ENCODE results near the gene C17orf50.

The C17orf50 gene

DNA sequence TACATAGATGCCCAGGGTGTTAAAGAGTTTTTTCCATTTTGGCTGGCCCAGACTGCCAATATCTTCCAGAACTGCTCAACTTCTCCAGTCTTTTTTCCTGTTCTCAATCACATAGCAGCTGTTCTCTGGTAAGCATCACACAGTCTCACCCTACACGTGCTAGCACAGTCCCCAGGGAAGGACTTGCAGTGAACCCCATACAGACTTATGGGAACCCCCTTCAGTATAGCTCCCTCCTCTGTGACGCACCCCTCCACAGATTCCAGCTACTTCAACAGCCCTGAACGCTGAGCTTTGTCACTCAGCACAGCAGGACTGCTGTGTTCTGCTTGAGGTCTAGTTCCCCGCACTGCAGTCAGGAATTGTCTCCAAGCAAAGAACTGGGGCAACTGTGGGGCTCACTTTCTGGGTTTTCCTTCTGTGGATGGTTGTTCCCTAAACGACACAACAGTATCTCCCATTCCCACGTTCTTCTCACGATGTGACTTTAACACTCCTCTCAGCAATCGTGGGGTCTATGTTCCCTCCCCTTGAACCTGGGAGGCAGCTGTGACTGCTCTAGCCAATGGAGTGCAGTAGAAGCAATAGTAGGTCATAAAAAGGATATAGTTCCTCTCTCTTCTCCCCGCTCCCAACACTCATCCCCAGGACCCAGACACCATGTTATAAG, 31.1 kb downstream of the C17orf50 start:
- DNase-seq = no peak

DNA sequence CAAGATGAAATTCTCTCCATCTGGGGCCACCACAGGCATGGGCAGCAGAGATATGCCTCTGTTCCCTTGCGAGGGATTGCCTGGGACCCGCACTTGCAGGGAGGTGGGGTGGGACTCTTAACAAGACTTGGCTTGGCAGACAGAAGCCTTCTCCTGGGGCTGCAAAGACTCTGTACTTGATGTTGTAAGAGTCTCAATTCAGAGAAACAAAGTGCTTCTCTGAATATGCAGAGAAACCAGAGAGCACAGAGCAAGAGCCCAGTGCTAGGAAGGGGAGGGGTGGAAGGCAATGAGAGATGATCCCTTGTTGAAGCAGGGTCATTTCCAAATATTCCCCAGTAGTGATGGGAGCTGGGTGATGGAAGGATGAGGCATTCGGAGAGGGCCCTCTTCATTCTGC, 32.6 kb downstream of the C17orf50 start:
- no peak for DNase-seq

DNA sequence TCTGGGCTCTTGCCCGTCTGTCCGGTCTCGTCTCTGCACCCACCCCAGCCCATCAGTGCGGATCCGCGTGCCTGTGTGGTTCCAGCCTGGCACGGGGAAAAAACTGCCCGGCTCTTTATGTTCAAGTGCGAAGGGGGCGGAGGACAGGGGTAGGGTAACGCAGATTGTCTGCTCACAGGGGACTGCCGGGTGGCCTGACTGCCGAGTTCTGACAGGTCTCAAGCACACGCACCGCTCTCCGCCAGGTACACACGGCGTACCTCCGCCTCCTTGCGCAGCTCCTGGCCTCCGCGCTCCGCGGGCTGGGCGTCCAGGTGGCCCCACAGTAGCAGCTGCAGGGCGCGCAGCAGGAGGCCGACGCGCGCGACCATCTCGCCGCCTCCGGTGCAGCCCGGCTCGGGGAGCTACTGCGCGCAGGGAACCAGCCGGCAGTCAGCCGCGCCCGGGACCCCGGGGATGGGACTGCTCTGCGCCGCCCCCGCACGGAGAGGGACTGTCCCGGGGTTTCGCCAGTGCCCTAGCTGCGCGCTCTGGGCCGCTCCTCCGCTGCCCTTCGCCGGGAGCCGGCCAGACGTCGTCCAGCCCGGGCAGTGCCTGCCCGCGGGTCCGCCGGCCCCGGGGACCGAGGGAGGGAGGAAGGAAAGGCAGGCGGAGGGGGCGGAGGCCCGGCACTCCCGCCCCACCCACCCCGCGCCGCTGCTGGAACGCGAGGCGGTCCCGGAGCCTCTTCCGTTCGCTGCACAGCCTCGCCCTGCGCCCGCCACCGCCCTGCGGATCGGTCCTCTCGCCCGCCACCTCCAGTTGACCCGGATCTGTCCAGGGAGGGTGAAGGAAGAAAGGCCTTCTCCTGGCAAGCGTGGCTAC, 34.6 kb downstream of the C17orf50 start, which contains the start of gene MMP28:
TSS of gene MMP28 (minus strand) at position 635 of the 864 bp plus-strand sequence. CDS start at position 371, 264 bp downstream.
- DNase-seq = no peak

DNA sequence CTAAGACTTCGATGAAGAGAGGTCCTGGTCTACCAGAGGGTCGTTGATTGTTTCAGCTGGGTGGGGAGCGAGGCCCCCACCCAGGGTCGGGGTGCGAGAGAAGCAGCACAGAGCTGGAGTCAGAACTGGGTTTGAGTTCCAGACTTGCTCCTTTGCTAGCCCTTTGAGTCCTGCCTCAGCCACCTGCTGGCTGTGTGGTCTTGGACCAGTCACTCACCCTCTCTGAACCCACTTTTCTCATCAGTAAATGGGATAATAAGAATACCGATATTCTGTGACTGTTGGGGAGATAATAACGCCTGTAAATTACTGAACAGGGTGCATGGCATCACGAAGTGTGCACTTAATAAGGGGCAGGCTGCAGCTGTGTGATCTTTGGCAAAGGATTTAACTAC, 35.2 kb downstream of the C17orf50 start:
- no peak for DNase-seq

DNA sequence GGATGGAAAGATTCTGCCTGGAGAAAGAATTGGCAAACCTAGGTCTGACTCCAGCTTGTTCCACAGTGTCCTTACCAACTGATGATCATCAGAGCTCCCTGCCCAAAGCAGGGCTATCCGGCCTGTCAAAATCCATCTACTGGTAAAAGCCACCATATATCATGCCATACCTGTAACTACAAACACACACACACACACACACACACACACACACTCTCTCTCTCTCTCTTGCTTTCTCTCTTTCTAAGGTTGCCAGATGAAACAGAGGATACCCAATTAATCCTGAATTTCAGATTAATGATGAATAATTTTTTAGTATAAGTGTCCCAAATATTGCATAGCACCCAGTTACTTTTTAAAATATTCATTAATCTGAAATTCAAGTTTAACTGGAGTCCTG, 36.3 kb downstream of the C17orf50 start:
- DNase-seq = no peak

DNA sequence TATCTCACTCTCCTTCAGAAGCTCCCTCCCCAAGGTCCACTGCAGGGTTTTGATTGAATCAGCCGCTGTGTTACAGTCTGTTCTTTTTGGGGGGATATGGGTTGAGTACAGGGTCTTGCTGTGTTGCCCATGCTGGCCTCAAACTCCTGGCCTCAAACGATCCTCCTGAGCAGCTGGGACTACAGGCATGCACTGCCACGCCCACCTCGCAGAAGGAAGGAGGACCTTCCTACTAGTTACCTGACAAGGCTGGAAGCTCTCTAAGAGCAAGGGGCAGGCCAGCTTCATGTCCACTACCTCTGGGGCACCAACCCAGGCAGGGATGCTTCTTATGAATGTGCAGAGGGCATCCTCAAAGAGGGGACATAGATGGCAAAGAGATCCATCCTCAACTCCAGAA, 36.7 kb downstream of the C17orf50 start:
- no peak for DNase-seq

DNA sequence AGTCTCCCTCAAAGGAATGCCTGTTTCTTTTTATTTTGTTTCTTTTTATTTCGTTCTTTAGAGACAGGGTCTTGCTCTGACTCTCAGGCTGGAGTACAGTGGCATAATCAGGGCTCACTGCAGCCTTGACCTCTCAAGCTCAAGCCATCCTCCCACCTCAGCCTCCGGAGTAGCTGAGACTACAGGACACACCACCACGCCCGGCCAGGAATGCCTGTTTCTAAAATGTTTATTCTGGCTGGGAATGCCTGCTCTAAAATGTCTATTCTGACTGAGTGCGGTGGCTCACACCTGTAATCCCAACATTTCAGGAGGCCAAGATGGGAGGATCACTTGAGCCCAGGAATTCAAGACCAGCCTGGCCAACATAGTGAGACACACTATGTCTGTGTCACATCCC, 37.2 kb downstream of the C17orf50 start:
- no peak for DNase-seq

DNA sequence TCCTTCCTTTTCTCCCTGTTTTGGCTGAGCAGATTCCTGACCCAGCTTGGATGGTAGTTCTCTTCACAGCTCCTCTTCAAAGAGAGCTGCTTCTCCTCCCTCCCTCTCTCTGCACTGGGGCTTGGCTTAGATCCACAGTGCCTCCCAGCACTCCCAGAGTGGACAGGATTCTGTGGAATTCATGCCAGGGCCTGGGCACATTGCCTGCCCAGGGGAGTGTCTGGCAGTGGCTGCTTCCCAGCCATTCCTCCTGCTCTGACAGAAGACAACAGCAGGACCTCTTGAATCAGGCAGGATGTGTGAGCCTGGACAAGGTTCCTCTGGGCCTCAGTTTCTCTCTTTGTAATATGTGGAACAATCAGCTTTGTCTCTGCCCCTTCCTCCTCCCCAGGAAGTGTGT, 39.3 kb downstream of the C17orf50 start:
- DNase-seq = no peak

DNA sequence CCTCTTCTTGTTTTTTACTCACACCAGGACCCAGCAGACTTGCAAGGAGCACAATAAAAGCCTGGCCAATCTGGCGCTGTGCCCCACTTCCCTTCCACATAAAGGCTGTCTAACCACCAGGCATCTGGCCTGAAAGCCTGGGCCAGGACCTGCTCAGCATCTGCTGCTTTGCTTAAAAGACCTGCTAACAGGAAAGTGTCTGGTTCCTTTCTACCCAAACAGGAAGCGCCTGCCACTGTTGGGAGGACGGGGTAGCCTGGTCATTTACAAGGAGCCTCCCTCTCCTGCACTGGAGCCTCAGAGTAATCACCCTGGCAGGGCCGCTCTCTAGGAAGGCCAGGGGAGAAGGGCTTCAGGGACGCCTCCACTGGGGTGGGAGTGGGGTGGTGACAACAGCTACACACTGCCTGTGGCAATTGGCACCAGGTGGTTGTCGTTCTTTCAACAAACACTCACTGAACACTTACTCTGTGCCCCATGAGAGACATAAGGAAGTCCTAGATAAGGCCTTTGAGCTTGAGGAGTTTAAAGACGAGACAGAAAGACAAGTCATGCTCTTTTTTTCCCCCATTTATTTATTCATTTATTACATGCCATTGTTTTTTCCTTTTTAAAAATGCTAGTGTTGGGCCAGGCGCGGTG, 41.0 kb downstream of the C17orf50 start:
- peak; percentile 85 for DNase-seq

DNA sequence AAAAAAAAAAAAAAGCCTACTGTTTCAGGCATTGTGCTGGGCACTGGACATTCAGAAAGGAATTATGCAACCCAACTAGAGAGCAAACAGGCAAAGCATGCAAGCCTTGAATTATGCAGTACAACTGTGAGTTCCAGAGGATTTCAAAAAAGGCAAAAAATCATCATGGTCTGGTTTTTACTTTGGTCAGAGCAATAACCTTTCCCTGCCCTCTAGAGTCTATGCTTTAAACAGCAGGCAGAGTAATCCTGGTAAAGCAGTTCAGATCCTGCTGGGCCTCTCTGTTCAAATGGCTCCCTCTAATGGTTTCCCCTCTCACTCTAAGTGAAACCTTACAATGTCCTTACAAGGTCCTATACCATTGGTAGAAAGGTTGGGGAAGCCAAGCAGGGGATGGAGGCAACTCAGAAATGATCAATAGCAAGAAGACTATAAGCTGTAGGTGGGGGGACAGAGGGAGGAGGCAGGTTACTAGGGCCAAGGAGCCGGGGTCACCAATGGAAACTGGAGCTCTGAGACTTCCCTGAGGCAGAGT, 44.0 kb downstream of the C17orf50 start:
- DNase-seq = peak; percentile 86

DNA sequence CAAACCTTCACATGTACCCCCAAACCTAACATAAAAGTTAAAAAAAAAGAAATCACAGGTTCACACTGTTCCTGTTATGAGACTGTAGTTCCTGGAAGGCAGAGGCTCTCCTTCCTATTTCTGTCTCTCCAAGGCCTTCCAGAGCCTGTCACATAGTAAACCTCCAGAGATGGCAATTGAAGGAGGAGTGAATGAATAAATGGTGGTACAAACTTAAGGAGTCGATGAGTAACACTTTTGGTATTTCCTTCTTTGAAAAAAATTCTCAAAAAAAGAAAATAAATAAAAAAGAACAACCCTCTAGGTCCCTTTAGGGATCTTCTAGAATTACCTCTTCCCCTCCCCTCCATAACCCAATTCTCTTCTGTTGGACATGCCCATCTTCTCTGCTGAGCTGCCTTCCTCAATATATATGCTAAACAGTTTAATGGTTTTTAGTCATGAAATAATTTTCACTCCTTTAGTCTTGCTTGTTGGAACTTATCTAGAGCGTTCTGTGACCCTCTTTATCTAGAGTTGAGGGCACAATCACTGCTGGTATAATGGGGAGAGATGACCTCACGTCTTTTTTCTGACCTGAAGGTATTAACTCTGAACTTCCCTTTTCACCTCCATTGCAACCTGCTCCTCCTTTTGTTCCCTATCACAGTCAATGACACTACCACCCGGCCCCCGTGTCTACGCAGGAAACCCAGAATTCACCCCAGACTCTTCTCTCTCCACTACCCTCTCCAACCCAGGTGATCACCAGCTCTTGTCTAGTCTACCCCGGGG, 46.9 kb downstream of the C17orf50 start:
- no peak for DNase-seq

DNA sequence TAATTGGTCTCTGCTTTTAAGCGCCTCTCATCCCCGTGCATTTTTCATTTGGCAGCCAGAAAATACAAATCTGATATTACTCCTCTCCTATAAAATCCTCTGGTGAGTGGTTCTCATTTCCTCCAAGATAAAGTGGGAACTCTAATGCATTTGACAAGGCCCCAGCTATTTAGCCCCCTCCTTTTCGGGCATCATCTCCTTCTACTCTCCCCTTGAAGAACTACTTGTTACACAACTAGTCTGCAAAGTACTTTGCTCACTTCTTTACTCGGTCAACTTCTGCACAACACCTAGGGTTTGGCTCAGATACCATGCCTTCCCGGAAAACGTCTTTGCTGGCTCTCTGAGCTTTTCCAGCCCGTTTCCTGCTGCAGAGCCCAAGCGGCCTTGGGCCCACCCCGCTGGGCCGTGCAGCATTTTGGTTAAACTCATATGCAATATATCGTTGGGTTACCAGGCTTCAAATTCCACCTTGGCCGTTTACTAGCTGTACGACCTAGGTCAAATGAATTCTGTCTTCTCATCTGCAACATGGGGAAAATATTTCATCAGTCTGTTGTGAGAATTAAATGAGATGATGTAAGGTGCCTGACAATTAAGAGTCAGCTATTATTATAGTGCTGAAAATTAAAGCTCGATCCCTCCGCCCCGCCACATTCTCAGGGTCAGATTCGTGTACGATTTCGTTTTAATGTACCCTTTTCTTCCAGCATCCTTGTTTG, 47.7 kb downstream of the C17orf50 start:
- no peak for DNase-seq

DNA sequence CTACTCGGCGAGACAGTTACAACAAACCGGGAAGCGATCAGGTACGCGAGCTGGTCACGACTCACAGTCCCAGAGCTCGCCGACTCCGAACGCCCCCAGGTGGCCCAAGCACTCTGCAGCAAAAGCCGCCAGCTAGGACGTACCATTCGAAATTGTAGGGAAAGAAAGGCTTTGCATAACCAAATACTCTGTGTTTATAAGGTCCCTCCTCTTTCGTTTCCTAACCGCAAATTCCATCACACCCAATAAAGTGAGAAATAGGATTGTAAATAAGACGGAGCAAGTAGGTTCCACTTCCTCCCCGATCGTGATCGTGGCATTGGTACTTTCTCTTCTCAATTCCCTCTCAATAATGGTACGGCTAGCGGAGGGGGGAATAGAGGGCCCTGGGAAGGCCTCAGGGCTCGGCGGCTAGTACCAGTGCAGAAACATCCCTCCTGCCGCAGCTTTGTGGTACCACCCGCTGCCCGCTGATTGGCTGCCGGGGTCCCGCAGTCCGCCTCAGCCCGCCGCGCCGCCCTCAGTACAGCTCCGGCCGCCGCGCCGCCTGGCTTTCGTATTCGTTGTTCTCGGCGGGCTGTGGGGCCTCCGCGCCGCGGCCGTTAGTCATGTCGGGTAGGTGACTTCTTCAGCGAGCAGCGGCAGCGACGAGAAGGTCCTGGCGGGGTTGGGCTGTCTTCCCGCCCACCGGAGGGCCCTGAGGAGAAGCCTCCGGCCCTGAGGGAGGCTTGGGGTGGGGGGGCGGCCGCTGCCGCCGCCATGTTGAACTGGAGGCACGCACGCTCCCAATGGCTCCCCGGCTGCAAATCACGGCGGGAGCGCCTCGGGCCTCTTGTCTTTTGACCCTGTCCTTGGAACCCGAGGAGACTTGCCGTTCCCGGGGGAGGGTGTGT, 48.5 kb downstream of the C17orf50 start, which contains the start of gene TAF15:
TSS of gene TAF15 (plus strand) at position 523 of the 893 bp plus-strand sequence. CDS start at position 609, 86 bp downstream.
- DNase-seq = peak; percentile 100

DNA sequence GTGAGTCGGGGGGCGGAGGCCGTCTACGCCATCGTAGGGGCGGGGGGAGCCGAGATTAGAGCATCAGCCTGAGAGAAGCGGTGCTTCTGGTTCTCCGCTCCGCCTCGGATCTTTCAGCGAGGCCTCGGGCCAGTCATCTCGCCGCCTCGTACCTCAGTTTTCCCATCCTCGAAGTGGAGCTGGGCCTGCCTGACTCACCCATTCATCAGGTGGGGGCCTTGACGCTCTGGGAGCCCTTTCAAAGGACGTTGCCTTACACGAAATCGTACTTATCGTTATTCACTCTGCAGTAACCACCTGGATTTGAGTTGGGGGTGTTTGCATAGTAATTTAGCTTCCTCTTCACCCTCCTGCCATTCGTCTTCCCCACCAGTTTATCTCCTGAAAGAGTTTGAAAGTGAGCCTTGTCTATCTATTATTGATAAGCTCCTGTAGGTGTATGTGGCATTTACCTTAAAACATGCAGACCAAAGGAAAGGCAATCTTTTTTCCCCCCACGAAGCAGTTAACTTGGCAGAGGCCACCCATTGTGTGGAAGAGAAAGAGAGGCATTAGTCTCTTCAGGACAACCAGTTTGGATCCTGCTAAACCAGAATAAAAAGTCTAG, 49.3 kb downstream of the C17orf50 start:
- no peak for DNase-seq

DNA sequence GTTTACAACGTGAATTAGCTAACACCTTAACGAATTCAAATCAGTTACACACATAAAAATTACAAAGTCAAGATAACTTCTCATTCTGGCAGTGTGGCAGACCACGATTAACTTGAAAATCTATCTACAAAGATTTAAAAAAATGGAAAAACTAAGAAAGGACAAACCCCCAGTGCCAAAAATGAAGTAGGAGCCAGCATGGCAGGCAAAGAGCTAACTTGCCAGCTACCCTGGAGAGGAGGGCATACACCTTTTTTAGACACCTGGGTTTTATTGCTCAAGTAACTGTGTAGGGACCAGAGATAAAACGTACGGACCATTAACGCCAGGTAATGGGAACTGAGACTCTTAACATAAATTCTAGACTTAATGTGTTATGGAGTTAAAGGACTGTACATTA, 51.1 kb downstream of the C17orf50 start:
- no peak for DNase-seq

DNA sequence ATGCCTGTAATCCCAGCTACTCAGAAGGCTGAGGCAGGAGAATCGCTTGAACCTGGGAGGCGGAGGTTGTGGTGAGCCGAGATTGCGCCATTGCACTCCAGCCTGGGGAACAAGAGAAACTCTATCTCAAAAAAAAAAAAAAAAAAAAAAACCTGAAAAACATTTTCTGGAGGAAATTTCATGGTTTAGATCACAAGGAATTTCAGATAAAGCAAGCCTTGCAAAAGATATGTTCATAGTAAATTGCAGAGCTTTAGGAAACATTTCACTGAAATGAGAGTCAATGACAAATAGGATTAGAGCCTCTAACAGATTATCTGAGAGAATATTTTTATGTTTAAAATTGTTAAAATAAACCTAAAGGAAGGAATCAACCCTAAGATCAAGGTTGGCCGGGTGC, 51.8 kb downstream of the C17orf50 start:
- DNase-seq = no peak
